CD4-positive, CD25-positive, alpha-beta regulatory T cell (primary cell): ENCODE measurements around the gene WWOX. TPM values are rescaled to one million over a fixed set of nuclear protein-coding genes. Genes with fewer than 3 reads are reported as not detected.

Source experiments
- ATAC-seq, 2 donors: fragments of 150-1000 bp; cut with Tn5 transposase; one replicate each; pipeline ENCODE4 v1.10.0; 2021; ENCODE audit warnings: low read depth in 2 of 2, moderate number of reproducible peaks in 2 of 2, moderate library complexity in 1 of 2
- DNase-seq, 3 donors: peaks; one replicate each; pipeline versions ENCODE4 v3.0.0 to v3.0.0-alpha.2; 2012 to 2022; ENCODE audit warnings: mixed read lengths in 1 of 3
- H3K27ac ChIP-seq: one replicate; pipeline ENCODE4 v1.7.0; 2013; ENCODE audit warnings: mild to moderate bottlenecking, low read length; ENCODE audit not compliant: insufficient read depth, poor library complexity, severe bottlenecking
- H3K27me3 ChIP-seq: one replicate; pipeline ENCODE4 v1.7.0; 2013; ENCODE audit warnings: low read length; ENCODE audit not compliant: control insufficient read depth, insufficient read depth
- H3K36me3 ChIP-seq: one replicate; pipeline ENCODE4 v1.7.0; 2013; ENCODE audit warnings: mild to moderate bottlenecking, low read length, moderate library complexity; ENCODE audit not compliant: control insufficient read depth, insufficient read depth
- H3K4me1 ChIP-seq: 2 replicates; pipeline ENCODE4 v1.7.0; 2013; ENCODE audit warnings: mild to moderate bottlenecking, low read length; ENCODE audit not compliant: insufficient read depth, control insufficient read depth, poor library complexity, severe bottlenecking
- H3K4me3 ChIP-seq: one replicate; pipeline ENCODE4 v1.7.0; 2013; ENCODE audit warnings: low read depth, mild to moderate bottlenecking, low read length, moderate library complexity
- H3K9me3 ChIP-seq, 2 experiments: 1 replicate in 1 of 2; 2 replicates in 1 of 2; pipeline ENCODE4 v1.7.0; 2013; ENCODE audit warnings: low read length in 2 of 2, mild to moderate bottlenecking in 1 of 2, moderate library complexity in 1 of 2; ENCODE audit not compliant: control insufficient read depth in 2 of 2
- H3K27ac Mint-ChIP-seq, 3 donors: one replicate each; pipeline ENCODE4 v1.8.0; 2020 to 2022; ENCODE audit warnings: mild to moderate bottlenecking in 3 of 3, mixed read lengths in 3 of 3, moderate library complexity in 2 of 3
- H3K27me3 Mint-ChIP-seq: one replicate; pipeline ENCODE4 v1.8.0; 2022; ENCODE audit warnings: mild to moderate bottlenecking, mixed read lengths
- H3K36me3 Mint-ChIP-seq: one replicate; pipeline ENCODE4 v1.8.0; 2020; ENCODE audit warnings: mixed read lengths
- H3K4me1 Mint-ChIP-seq, 4 donors: one replicate each; pipeline ENCODE4 v1.8.0; 2020 to 2022; ENCODE audit warnings: mixed read lengths in 4 of 4, mild to moderate bottlenecking in 1 of 4
- H3K4me3 Mint-ChIP-seq, 4 donors: one replicate each; pipeline ENCODE4 v1.8.0; 2020 to 2022; ENCODE audit warnings: mild to moderate bottlenecking in 4 of 4, mixed read lengths in 4 of 4, moderate library complexity in 3 of 4
- H3K9me3 Mint-ChIP-seq, 7 donors: one replicate each; pipeline ENCODE4 v1.8.0; 2020 to 2022; ENCODE audit warnings: mixed read lengths in 7 of 7, mild to moderate bottlenecking in 3 of 7, moderate library complexity in 2 of 7
- polyA plus RNA-seq, 4 donors: library from polyadenylated mRNA; unstranded; fragments of 300-500 nt; fragmentation: Illumina TruSeq; gene quantifications; one replicate each; pipeline ENCODE4 v1.2.3, GENCODE V29; 2021
- total RNA-seq: library from RNA; stranded (reverse); gene quantifications from one replicate; pipeline ENCODE4 v1.2.3, GENCODE V29; 2022

WWOX gene
- total and polyA plus RNA-seq, 5 donors from 2014 or later, result 10.3 to 18.6 (median 12.8) TPM

DNA sequence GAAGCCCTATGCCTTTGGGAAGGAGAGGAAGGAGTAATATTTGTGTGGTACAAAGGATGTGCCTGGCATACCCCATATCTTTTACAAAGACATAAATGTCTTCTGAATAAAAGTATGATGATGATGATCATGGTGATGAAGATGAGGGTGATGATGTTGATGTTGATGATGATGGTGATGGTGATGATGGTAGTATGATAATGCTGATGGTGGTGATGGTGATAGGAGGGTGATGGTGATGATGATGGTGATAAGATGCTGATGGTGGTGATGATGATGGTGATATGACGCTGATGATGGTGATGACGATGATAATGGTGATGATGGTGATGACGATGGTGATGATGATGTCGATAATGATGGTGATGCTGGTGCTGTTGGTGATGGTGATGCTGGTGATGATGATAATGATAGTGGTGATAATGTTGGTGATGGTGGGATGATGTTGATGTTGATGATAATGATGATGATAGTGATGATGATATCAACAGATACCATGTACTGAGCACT, 684.2 kb downstream of the WWOX start:
- Histone ChIP-seq H3K4me3 (no peak overlapping the region), H3K27me3 (no peaks in the 10 kb centered on the region), H3K27ac (no peak overlapping the region), H3K36me3 (no peaks in the 10 kb centered on the region), H3K4me1 (no peaks in the 10 kb centered on the region), H3K9me3 (no peaks in the 10 kb centered on the region)
- peaks cover 0 to 10% (median 8%) of the 10 kb centered on the region in 4 donors for H3K4me1 Mint-ChIP-seq
- DNase-seq, result no peak
- H3K36me3 Mint-ChIP-seq, result no peaks in the 10 kb centered on the region
- H3K27ac Mint-ChIP-seq, result no peak overlapping the region
- no peak for ATAC-seq
- no peaks in the 10 kb centered on the region for H3K9me3 Mint-ChIP-seq
- H3K4me3 Mint-ChIP-seq, result no peak overlapping the region
- H3K27me3 Mint-ChIP-seq, result no peaks in the 10 kb centered on the region

DNA sequence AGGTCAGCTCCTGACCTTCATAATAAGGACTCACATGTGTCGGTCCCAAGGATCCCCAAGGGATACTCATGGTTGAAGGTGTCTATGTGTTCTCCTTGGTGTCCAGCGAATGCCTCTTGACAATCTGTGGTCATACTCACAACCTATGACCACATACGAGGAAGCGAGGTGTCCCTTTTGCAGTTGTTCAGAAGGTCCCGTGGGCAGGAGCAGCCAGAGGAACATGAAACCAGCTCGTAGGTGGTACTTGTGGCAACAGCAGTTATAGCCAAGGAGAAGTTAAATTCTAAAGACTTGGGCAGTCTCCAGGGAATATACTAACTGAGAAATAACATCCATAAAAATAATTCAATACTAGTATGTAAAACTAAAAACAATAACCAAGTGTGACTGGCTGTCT, 685.3 kb downstream of the WWOX start:
- H3K4me3 Mint-ChIP-seq, result no peak overlapping the region
- no peak overlapping the region for H3K27ac Mint-ChIP-seq
- no peaks in the 10 kb centered on the region for H3K36me3 Mint-ChIP-seq
- H3K27me3 ChIP-seq, result no peaks in the 10 kb centered on the region
- ATAC-seq, result no peak
- no peaks in the 10 kb centered on the region for H3K27me3 Mint-ChIP-seq
- no peaks in the 10 kb centered on the region for H3K36me3 ChIP-seq
- H3K4me1 ChIP-seq, result no peaks in the 10 kb centered on the region
- H3K4me3 ChIP-seq, result no peak overlapping the region
- H3K4me1 Mint-ChIP-seq, result peaks cover 0 to 5% (median 4%) of the 10 kb centered on the region in 4 donors
- no peaks in the 10 kb centered on the region for H3K9me3 ChIP-seq
- no peak for DNase-seq
- no peaks in the 10 kb centered on the region for H3K9me3 Mint-ChIP-seq
- H3K27ac ChIP-seq, result no peak overlapping the region

GRCh38 chr16:78785218-78785617, 685.8 kb downstream of the WWOX start:
- H3K9me3 ChIP-seq, result no peaks in the 10 kb centered on the region
- no peak overlapping the region for H3K27ac ChIP-seq
- peaks cover 0 to 6% (median 4%) of the 10 kb centered on the region in 4 donors for H3K4me1 Mint-ChIP-seq
- no peaks in the 10 kb centered on the region for H3K27me3 Mint-ChIP-seq
- H3K27ac Mint-ChIP-seq, result no peak overlapping the region
- DNase-seq (no peak), ATAC-seq (no peak)
- no peaks in the 10 kb centered on the region for H3K36me3 Mint-ChIP-seq
- no peak overlapping the region for H3K4me3 ChIP-seq
- no peaks in the 10 kb centered on the region for H3K36me3 ChIP-seq
- H3K4me1 ChIP-seq, result no peaks in the 10 kb centered on the region
- H3K4me3 Mint-ChIP-seq, result no peak overlapping the region
- H3K27me3 ChIP-seq, result no peaks in the 10 kb centered on the region
- H3K9me3 Mint-ChIP-seq, result no peaks in the 10 kb centered on the region

DNA sequence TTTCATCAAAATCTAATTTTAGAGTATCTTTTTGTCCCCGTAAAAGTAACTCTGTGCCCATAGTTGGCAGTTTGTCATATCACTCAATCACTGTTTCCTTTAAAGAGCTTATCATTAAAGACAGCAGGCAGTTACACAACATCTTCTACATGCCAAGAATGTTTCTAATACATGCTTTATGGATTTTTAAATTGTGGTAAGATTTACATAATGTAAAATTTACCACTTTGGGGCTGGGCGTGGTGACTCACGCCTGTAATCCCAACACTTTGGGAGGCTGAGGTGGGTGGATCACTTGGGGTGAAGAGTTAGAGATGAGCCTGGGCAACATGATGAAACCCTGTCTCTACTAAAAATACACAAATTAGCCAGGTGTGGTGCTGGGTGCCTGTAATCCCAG, 687.2 kb downstream of the WWOX start:
- H3K4me1 ChIP-seq, result no peaks in the 10 kb centered on the region
- no peak overlapping the region for H3K27ac Mint-ChIP-seq
- no peaks in the 10 kb centered on the region for H3K27me3 Mint-ChIP-seq
- no peak for DNase-seq
- no peaks in the 10 kb centered on the region for H3K36me3 ChIP-seq
- no peaks in the 10 kb centered on the region for H3K27me3 ChIP-seq
- no peaks in the 10 kb centered on the region for H3K9me3 Mint-ChIP-seq
- H3K4me3 Mint-ChIP-seq, result no peak overlapping the region
- H3K4me3 ChIP-seq, result no peak overlapping the region
- H3K27ac ChIP-seq, result no peak overlapping the region
- H3K36me3 Mint-ChIP-seq, result no peaks in the 10 kb centered on the region
- H3K4me1 Mint-ChIP-seq, result peaks cover 0 to 8% (median 2%) of the 10 kb centered on the region in 4 donors
- no peaks in the 10 kb centered on the region for H3K9me3 ChIP-seq
- no peak for ATAC-seq

GRCh38 chr16:78788276-78788675, 688.8 kb downstream of the WWOX start:
- Mint-ChIP-seq H3K4me1 (peaks cover 0 to 8% (median 2%) of the 10 kb centered on the region in 4 donors), H3K27me3 (no peaks in the 10 kb centered on the region), H3K9me3 (no peaks in the 10 kb centered on the region), H3K4me3 (no peak overlapping the region), H3K36me3 (no peaks in the 10 kb centered on the region), H3K27ac (no peak overlapping the region)
- Histone ChIP-seq H3K36me3 (no peaks in the 10 kb centered on the region), H3K4me3 (no peak overlapping the region), H3K27ac (no peak overlapping the region), H3K27me3 (no peaks in the 10 kb centered on the region), H3K9me3 (no peaks in the 10 kb centered on the region), H3K4me1 (no peaks in the 10 kb centered on the region)
- no peak for DNase-seq
- ATAC-seq, result no peak

GRCh38 chr16:78788696-78789095, 689.2 kb downstream of the WWOX start:
- Histone ChIP-seq H3K36me3 (no peaks in the 10 kb centered on the region), H3K4me1 (no peaks in the 10 kb centered on the region), H3K4me3 (no peak overlapping the region), H3K9me3 (no peaks in the 10 kb centered on the region), H3K27me3 (no peaks in the 10 kb centered on the region), H3K27ac (no peak overlapping the region)
- H3K36me3 Mint-ChIP-seq, result no peaks in the 10 kb centered on the region
- no peak overlapping the region for H3K4me3 Mint-ChIP-seq
- H3K4me1 Mint-ChIP-seq, result peaks cover 0 to 8% (median 2%) of the 10 kb centered on the region in 4 donors
- ATAC-seq (no peak), DNase-seq (no peak)
- no peaks in the 10 kb centered on the region for H3K27me3 Mint-ChIP-seq
- H3K27ac Mint-ChIP-seq, result no peak overlapping the region
- H3K9me3 Mint-ChIP-seq, result no peaks in the 10 kb centered on the region

- H3K36me3 ChIP-seq, result no peaks in the 10 kb centered on the region
- H3K9me3 ChIP-seq, result no peaks in the 10 kb centered on the region
- DNase-seq (no peak), ATAC-seq (no peak)
- no peaks in the 10 kb centered on the region for H3K27me3 ChIP-seq
- Mint-ChIP-seq H3K27ac (no peak overlapping the region), H3K9me3 (no peaks in the 10 kb centered on the region), H3K4me3 (no peak overlapping the region), H3K36me3 (no peaks in the 10 kb centered on the region), H3K4me1 (peaks cover 3 to 11% (median 5%) of the 10 kb centered on the region in 4 donors), H3K27me3 (no peaks in the 10 kb centered on the region)
- H3K4me1 ChIP-seq, result no peaks in the 10 kb centered on the region
- H3K4me3 ChIP-seq, result no peak overlapping the region
- no peak overlapping the region for H3K27ac ChIP-seq
These were observed 690.1 kb downstream of the WWOX start for GRCh38 chr16:78789561-78789960.

DNA sequence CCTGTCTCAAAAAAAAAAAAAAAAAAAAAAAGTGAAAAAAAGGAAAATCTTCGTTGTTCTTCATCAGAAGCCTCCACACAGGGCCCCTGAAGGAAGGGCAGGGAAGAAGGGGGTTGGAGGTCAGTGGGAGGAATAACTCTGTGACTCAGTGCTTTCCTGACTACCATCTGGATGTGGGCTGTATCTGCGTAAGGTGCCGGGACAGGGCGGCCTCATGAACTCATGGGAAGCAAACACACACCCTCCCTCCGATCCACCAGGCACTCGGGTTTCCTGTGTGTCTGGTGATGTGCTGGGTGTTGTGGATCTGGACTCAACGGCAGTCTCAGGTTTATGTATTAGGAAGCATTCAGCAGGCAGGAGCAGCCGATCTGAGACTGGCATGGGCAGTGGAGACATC, 691.6 kb downstream of the WWOX start:
- Mint-ChIP-seq H3K4me3 (no peak overlapping the region), H3K4me1 (peaks cover 11 to 16% (median 14%) of the 10 kb centered on the region in 4 donors), H3K36me3 (no peaks in the 10 kb centered on the region), H3K9me3 (no peaks in the 10 kb centered on the region), H3K27ac (no peak overlapping the region), H3K27me3 (no peaks in the 10 kb centered on the region)
- H3K36me3 ChIP-seq, result no peaks in the 10 kb centered on the region
- no peak for DNase-seq
- H3K27ac ChIP-seq, result no peak overlapping the region
- H3K27me3 ChIP-seq, result no peaks in the 10 kb centered on the region
- no peak overlapping the region for H3K4me3 ChIP-seq
- H3K9me3 ChIP-seq, result no peaks in the 10 kb centered on the region
- no peaks in the 10 kb centered on the region for H3K4me1 ChIP-seq
- no peak for ATAC-seq
